NCI-H226 (cell line): Measurements from ENCODE around the gene PTGFRN.

ENCODE experiments used
- DNase-seq: peaks from one replicate; pipeline ENCODE4 v3.0.0-alpha.2; 2015

PTGFRN gene

GRCh38 chr1:116982319-116983004 is 72.7 kb downstream of the PTGFRN start:
- DNase-seq: no peak

- DNase-seq: no peak
These were observed 73.4 kb downstream of the PTGFRN start for GRCh38 chr1:116983112-116983511.

GRCh38 chr1:116983678-116984077 is 74.0 kb downstream of the PTGFRN start:
- no peak for DNase-seq

- DNase-seq: no peak
These were observed 74.9 kb downstream of the PTGFRN start for GRCh38 chr1:116984406-116985160.

GRCh38 chr1:116986421-116987255 is 76.9 kb downstream of the PTGFRN start:
- DNase-seq: no peak

- no peak for DNase-seq
These were observed 77.5 kb downstream of the PTGFRN start for GRCh38 chr1:116987256-116987555.

- no peak for DNase-seq
These were observed 78.5 kb downstream of the PTGFRN start for GRCh38 chr1:116988248-116988647.

GRCh38 chr1:116988908-116989307 is 79.2 kb downstream of the PTGFRN start:
- no peak for DNase-seq

- no peak for DNase-seq
These were observed 80.1 kb downstream of the PTGFRN start for GRCh38 chr1:116989835-116990234.

- no peak for DNase-seq
These were observed 81.0 kb downstream of the PTGFRN start for GRCh38 chr1:116990612-116991151.

GRCh38 chr1:116991171-116991845 is 81.6 kb downstream of the PTGFRN start:
- DNase-seq: no peak

- DNase-seq: no peak
These were observed 82.2 kb downstream of the PTGFRN start for GRCh38 chr1:116991918-116992317.

- DNase-seq: no peak
These were observed 83.6 kb downstream of the PTGFRN start for GRCh38 chr1:116993286-116993685.

- no peak for DNase-seq
These were observed 84.7 kb downstream of the PTGFRN start for GRCh38 chr1:116994411-116994810.

- peak; percentile 15 for DNase-seq
These were observed 87.3 kb downstream of the PTGFRN start for GRCh38 chr1:116997066-116997465.

- no peak for DNase-seq
These were observed 87.9 kb downstream of the PTGFRN start for GRCh38 chr1:116997636-116998035.

- no peak for DNase-seq
These were observed 89.9 kb downstream of the PTGFRN start for GRCh38 chr1:116999596-116999995.

- no peak for DNase-seq
These were observed 90.4 kb downstream of the PTGFRN start for GRCh38 chr1:117000142-117000541.

- no peak for DNase-seq
These were observed 91.7 kb downstream of the PTGFRN start, which contains the start of gene CD101 for GRCh38 chr1:117001254-117001927. CD101 (plus strand) TSS chr1:117001760; CDS start chr1:117001818, 58 bp downstream.

GRCh38 chr1:117003223-117003875 is 93.6 kb downstream of the PTGFRN start:
- DNase-seq: no peak

GRCh38 chr1:117007719-117008013 is 98.0 kb downstream of the PTGFRN start:
- DNase-seq: no peak

GRCh38 chr1:117008656-117009055 is 98.9 kb downstream of the PTGFRN start:
- DNase-seq: no peak
